HG02840 (cell line): ENCODE results near the gene TEKT5.
"Not testable (repeated sequence)": the region's sequence is repeated elsewhere in the genome, so short reads cannot be mapped to it uniquely, and the experiment has no call there.

Experiments
- ATAC-seq: cut with Tn5 transposase; IDR thresholded peaks from one replicate; pipeline ENCODE4 v1.9.1; 2021; ENCODE audit warnings: mild to moderate bottlenecking, moderate library complexity, moderate number of reproducible peaks; ENCODE audit not compliant: unreplicated experiment, low FRiP score

The TEKT5 gene

GRCh38 chr16:10661737-10662136 lies 33.0 kb downstream of the TEKT5 start:
- ATAC-seq: no peak

- ATAC-seq: no peak
These were observed 33.6 kb downstream of the TEKT5 start for GRCh38 chr16:10660950-10661635.

- no peak for ATAC-seq
These were observed 35.8 kb downstream of the TEKT5 start for GRCh38 chr16:10658943-10659342.

GRCh38 chr16:10657925-10658324 lies 36.8 kb downstream of the TEKT5 start:
- no peak for ATAC-seq

GRCh38 chr16:10656618-10657017 lies 38.1 kb downstream of the TEKT5 start:
- no peak for ATAC-seq

GRCh38 chr16:10655415-10655977 lies 39.2 kb downstream of the TEKT5 start:
- no peak for ATAC-seq

- ATAC-seq: no peak
These were observed 39.9 kb downstream of the TEKT5 start for GRCh38 chr16:10654592-10655414.

- ATAC-seq: no peak
These were observed 41.8 kb downstream of the TEKT5 start for GRCh38 chr16:10652730-10653590.

- ATAC-seq: not testable (repeated sequence)
These were observed 45.6 kb downstream of the TEKT5 start for GRCh38 chr16:10649098-10649497.

- no peak for ATAC-seq
These were observed 46.9 kb downstream of the TEKT5 start for GRCh38 chr16:10647721-10648296.

GRCh38 chr16:10647264-10647720 lies 47.4 kb downstream of the TEKT5 start:
- ATAC-seq: no peak

- no peak for ATAC-seq
These were observed 48.0 kb downstream of the TEKT5 start for GRCh38 chr16:10646581-10647263.

GRCh38 chr16:10646228-10646580 lies 48.5 kb downstream of the TEKT5 start:
- no peak for ATAC-seq

GRCh38 chr16:10644092-10644491 lies 50.6 kb downstream of the TEKT5 start:
- no peak for ATAC-seq

GRCh38 chr16:10642964-10643363 lies 51.8 kb downstream of the TEKT5 start:
- ATAC-seq: no peak

- no peak for ATAC-seq
These were observed 52.5 kb downstream of the TEKT5 start for GRCh38 chr16:10641953-10642949.

GRCh38 chr16:10641555-10641952 lies 53.2 kb downstream of the TEKT5 start:
- no peak for ATAC-seq

GRCh38 chr16:10640934-10641333 lies 53.8 kb downstream of the TEKT5 start:
- no peak for ATAC-seq
